Measurements from ENCODE around the gene BOD1L2.
A peak's percentile ranks its signal among the peaks of the same experiment; 100 is the strongest.

Gene BOD1L2

GRCh38 chr18:57146956-57147636 is at the start of gene BOD1L2:
TSS of gene BOD1L2 (plus strand) at chr18:57147087. CDS start at chr18:57147313, 226 bp downstream.
- DNase-seq: no peak

DNA sequence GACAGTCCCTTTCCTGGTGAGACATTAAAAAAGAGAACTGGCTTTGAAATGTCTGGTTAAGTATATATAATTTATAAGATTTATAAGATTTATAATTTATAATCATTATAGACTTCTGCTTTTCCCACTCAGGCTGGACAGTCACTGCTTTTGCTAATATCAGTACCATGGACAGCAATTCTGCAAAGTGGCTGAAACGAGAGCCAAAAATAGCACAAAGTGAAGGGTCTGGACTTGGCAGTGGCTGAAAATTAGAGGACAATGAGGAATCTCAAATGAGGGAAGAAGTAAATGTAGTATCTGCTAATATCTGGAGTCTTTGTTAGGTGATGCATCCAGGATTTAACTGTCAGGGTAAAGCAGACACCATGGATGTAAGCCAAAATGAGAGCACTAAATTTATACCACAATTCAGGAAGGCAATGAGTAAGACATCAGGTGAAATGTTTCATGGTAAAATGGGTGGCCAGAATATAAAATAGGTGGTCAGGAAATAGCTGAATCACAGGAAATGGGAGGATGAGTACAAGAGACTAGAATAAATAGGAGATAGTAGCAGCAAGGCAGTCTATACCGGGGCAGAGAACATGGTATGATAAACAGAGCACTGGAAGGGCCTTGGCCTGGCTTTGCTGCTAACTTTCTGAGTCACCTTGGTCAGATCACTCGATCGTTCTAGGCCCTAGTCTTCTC is 39.6 kb upstream of the BOD1L2 start:
- DNase-seq: peak; percentile 39

DNA sequence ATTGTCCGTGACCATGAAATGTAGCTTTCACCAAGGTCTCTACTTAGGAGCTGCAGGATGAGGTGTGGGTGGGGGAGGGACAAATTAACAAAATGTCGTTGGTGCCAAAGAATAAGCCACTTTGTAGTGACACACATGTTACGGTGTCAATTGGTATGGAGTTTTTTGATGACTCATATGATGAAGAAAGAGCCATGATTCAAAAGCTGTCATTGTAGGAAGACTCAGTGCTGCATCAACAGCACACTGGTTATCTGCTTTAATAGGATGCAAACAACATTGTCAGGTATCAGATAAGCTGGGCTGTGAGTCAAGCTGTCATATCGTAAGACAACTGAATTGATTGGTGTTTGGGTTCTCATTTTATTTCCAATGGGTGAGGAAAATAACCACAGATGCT is 36.6 kb upstream of the BOD1L2 start:
- no peak for DNase-seq

DNA sequence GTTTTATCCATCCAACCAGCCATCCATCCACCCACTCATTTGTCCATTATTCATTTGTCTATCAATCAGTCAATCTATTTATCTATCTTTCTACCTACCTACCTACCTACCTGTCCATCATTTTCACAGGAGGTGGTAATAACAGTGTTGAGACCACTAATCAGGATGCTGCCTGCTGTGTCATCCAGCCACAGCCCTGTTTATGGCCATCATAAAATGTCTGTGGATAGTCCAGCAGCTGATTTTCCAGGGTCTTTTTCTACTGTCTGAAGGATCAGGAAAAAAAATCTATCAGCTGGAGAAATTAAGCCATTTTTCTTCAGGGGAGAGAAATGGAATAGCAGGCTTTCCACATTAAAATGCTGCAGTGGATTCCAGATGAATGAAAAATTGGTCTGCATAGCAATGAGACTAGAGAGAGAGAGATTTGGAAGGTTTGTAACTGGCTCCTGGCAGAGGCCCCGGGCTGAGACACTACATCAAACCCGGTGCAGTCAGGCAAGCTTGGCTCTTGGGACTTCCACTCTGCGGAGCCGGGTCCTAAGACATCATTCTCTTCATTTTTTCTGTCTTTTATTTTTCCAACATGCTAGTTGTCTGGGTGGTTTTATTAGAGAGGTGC is 33.0 kb upstream of the BOD1L2 start:
- no peak for DNase-seq

DNA sequence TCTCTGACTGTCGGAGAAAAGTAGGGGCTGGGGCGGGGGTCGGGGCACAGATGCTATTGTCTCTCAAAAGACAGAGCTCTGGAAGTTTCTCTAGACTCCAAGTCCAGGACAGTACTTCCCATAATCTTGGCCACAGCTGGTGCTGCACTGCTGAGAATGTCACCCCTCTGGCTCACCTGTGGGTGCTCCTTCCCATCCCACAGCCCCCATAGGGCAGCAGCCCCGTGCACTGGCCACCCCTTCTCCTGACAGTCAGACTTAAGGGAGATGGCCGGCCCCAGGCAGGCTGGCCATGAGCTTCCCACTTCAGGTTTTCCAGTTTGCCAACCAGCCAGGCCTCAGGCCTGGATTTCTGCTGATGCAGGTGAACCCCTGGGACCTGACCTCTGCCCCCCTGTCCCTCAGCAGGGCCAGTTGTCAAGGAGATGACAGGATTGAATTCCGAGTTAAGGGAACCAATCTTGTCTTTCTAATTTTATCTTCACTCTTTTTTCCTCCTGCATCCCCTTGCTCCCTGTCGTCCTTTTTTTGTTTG is 30.2 kb upstream of the BOD1L2 start:
- DNase-seq: no peak

DNA sequence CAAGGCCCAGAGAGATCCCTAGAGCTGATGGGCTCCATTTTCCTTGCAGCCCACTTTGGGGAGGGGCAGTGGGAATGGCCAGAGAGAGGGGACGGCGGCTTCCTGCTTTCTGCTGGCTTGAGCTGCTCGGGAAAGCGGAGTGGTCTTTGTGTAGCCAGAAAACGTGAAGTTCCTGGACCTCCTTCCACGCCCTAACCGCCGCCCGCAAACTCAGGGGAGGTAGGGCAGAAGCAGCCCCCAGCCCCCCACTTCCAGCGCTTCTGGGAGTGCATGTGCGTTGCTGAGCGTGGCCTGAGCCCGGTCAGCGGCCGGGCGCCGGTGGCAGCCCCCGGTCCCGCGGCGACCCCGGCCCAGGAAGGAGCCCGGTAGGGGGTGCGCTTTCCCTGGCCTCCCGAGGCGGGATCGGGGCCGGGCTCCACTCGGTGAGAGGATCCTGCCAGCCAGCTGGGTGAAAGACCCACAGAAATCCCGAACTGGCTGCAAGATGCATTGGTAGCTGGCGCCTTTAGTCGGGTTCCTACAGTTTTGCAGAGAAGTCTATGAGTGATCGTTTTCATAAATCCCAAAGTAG is 25.3 kb upstream of the BOD1L2 start:
- DNase-seq: no peak

DNA sequence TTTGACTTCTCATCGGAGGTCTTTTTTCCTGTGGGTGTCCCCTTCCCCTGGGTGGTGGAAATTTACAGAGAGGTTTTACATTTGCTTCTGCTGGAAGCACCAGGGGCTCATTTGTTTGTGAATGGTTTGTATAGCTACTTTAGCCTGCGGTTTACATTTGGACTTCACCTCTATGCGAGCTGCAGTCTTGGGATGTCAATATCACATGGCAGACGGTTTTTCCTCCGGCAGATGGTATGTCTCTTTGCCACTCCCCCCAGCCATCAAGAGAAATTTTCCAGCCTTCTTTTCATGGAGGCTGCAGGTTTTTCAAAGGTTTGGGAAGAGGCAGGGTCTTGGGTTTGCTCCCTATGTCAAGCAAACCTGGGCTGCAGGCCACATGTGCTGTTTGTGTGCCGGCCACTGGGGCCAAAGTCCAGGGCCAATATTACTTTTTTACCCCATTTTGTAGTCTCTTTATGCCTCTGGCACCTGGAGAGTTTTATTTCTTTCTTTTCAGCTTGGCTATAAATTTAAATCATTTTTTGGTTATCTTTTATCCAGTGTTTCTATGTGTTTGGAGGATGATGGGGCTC is 23.9 kb upstream of the BOD1L2 start:
- no peak for DNase-seq

GRCh38 chr18:57125627-57126026 is 21.3 kb upstream of the BOD1L2 start:
- no peak for DNase-seq

DNA sequence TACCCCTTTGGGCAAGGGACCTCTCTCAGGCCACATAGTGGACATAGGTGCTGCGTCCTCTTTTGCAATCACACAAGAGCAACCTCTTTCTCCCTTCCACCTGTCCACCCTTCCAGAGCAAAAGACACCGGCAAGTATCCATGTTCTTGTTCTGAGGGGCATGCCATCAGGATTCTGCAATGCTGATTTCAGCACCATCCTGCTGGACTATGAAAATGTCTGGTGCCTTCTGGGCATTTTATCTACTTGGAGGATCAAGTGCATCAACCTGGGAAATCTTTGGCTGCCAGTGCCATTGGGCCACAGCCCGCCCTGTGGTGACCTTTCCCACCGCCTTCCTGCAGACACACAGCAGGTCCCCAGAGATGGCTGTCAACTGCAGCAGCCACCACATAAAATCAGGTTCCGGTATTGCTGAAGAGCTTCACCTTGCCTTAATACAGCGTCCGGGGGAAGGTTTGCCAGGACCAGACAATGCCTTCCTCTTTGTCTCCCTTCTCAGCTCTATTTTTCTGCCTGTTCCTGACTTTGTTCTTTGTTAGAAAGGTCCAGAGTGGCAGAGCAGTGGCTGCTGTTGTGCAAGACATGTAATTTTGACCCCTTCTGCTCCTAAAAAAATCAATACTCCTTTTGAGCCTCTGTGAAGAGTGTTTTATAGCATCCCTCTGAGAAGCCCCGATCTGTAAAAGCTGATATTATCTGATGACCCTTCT is 18.5 kb upstream of the BOD1L2 start:
- no peak for DNase-seq

DNA sequence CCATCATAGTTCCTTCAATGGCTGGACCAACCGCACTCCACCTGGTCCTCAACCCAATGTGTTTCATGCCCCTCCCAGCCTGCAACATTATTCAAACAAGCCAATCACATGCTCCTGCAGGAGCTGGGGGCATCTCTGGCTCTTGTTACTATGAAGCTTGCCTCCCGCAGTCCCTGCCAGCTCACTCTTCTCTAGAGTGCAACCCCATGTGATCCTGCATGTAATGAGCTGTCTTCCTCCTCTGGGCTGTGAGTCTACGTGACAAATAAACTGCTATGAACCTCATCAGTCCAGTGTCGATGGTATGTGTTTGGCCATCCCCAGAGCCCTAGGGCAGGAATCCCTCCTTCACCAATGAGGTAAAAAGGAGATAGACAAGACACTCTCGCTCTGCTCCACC is 15.8 kb upstream of the BOD1L2 start:
- no peak for DNase-seq

- no peak for DNase-seq
Observed at GRCh38 chr18:57131782-57132181, 15.1 kb upstream of the BOD1L2 start.

GRCh38 chr18:57134618-57135135 is 12.2 kb upstream of the BOD1L2 start:
- no peak for DNase-seq

DNA sequence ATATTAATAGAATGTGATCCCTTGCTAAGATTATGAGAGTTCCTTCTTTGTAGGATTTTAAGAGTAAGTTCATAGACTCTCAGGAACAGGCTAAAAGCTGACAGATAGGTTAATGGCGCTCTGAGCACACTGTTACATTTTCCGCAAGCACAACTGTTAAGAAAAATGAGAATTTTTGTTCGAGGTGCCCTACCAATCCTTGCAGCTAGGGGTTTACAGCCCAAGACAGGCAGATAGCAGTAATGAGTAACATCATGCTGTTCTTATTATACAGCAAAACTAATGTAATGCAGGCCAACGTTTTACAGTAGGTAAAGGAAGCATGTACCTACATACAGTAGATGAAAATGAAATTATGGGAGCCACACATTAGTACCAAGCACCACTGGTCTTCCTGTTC is 11.2 kb upstream of the BOD1L2 start:
- no peak for DNase-seq

DNA sequence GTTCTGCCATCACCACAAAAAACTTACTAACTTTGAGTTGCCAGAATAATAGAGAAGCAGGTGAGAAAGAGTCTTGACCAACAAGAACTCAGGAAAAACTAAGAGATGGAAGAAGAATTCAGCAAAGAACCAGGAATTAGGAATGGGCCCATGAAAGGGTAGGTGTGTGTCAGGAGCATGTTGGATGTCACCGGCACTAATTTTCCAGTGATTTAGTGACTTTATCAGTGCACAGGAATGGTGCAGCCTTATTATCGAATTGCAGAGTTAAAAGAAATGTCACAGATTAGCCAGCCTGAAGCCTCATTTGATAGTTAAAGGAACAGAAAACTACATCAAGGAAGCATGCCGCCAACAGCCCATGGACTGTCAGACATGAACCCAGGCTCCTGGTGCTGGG is 9.0 kb upstream of the BOD1L2 start:
- DNase-seq: no peak

GRCh38 chr18:57141208-57142129 is 5.4 kb upstream of the BOD1L2 start:
- DNase-seq: no peak

DNA sequence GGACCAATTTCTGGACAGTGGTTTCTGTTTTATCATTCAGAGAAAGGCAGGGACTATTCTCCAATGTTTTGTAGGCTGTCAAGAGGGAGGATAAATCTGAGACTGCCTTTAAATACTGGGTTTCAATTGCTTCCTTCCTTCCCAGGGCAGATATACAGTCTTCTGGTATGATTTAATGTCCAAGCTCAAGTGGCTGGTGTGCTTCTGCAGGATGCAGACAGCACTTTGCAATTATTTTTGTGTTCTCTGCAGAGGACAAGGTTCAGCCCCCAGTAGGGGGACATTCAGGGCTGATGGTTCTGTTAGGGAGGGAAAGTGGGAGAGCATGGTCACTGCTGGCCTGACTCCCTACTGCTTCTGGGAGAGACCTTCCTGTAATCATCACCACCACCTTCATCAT is 4.6 kb upstream of the BOD1L2 start:
- DNase-seq: no peak

- no peak for DNase-seq
Observed at GRCh38 chr18:57143265-57143664, 3.6 kb upstream of the BOD1L2 start.

DNA sequence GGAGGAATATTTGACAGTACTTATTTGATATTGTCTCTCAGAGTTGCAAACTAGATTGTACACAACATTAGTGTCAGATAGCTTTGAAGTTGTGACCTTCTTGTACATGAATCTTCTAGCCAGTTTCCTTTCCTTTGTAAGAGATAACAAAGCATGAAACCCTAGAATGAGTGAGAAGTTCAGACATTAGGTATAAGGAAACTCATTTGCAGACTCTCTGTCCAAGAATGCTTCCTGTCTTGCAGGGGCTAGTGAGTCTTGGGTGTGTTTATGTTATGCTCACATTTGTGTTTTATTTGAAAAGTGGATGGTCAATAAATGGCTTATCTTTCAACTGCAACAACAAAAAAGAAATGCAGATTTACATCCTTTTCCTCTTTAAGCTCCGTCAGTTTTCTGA is 1.4 kb downstream of the BOD1L2 start:
- no peak for DNase-seq

GRCh38 chr18:57149051-57149450 is 2.2 kb downstream of the BOD1L2 start:
- no peak for DNase-seq

DNA sequence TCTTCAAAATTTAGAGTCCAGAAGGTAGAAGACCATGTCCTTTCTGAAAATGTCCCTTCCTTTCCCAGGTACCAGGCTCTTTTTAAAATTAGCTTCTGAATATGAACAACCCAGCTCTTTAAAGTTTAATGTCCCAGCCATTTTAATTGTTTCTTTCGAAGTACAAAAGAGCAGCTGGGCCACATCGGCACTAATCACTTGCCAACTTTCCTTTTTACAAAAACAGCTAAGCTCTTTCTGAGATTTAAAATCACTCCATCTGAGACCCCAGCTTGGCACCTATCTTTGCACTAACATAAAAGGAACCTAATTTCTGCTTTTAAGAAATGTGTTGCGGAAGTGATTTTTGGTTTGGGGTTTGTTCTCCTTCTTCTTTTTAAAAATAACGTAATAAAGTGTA is 2.6 kb downstream of the BOD1L2 start:
- DNase-seq: peak; percentile 11

GRCh38 chr18:57150081-57150480 is 3.2 kb downstream of the BOD1L2 start:
- DNase-seq: no peak

Measured in suppressor macrophage treated with lipopolysaccharide for 4 hours (primary cell).